Stimulated activated CD8-positive, alpha-beta memory T cell treated with anti-CD3 and anti-CD28 coated beads, Interleukin-7, amount 100 ng/mL, for 24 hours (primary cell): ENCODE measurements around the gene PI4KA.
"Not testable (repeated sequence)": the region's sequence is repeated elsewhere in the genome, so short reads cannot be mapped to it uniquely, and the experiment has no call there.

Experiments
- DNase-seq: peaks from one replicate; pipeline ENCODE4 v3.0.0-alpha.2; 2020; ENCODE audit warnings: low read depth

Gene PI4KA

DNA sequence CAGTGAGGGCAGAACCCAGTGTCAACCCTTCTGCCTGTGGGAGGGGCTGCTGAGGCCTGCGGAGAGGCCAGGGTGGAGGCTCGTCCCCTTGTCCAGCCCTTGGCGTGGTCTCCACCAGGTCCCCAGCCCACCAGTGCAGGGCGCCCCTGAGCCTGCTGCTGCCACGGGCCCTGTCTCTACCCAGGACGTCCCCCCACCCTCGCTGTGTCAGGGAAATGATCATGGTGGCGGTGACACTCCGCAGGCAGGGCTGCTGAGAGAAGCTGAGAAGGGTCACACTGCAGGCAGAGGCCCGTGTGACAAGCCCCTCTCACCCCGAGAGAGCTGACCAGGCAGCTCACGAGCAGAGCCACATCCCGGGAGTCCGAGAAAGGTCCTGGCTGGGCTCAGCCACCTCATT is 164.4 kb downstream of the PI4KA start:
- not testable (repeated sequence) for DNase-seq

DNA sequence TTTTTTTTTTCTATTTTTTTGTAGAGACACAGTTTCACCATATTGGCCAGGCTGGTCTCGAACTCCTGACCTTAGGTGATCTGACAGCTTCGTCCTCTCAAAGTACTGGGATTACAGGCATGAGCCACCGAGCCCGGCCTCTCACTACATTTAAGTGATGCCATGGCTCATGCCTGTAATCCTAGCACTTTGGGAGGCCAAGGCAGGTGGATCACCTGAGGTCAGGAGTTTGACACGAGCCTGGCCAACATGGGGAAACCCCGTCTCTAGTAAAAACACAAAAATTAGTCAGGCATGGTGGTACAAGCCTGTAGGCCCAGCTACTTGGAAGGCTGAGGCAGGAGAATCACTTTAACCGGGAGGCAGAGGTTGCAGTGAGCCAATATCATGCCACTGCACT is 165.7 kb downstream of the PI4KA start:
- not testable (repeated sequence) for DNase-seq

DNA sequence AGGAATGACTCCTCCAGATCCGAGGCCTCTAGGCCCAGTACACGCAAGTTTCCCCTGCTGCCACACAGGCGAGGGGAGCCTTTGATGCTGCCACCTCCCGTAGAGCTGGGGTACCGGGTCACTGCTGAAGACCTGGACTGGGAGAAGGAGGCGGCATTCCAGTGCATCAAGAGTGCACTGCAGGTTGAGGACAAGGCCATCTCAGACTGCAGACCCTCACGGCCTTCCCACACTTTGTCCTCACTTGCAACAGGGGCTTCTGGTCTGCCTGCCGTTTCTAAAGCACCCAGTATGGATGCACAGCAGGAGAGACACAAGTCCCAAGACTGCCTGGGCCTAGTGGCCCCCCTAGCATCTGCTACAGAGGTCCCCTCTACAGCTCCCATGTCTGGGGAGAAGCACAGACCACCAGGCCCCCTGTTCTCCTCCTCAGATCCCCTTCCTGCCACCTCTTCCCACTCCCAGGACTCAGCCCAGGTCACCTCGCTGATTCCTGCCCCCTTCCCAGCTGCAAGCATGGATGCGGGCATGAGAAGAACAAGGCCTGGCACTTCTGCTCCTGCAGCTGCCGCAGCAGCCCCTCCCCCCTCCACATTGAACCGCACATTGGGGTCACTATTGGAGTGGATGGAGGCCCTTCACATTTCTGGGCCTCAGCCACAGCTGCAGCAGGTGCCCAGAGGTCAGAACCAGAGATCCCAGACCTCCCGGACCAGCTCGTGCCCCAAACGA is 167.9 kb downstream of the PI4KA start:
- DNase-seq, result not testable (repeated sequence)

DNA sequence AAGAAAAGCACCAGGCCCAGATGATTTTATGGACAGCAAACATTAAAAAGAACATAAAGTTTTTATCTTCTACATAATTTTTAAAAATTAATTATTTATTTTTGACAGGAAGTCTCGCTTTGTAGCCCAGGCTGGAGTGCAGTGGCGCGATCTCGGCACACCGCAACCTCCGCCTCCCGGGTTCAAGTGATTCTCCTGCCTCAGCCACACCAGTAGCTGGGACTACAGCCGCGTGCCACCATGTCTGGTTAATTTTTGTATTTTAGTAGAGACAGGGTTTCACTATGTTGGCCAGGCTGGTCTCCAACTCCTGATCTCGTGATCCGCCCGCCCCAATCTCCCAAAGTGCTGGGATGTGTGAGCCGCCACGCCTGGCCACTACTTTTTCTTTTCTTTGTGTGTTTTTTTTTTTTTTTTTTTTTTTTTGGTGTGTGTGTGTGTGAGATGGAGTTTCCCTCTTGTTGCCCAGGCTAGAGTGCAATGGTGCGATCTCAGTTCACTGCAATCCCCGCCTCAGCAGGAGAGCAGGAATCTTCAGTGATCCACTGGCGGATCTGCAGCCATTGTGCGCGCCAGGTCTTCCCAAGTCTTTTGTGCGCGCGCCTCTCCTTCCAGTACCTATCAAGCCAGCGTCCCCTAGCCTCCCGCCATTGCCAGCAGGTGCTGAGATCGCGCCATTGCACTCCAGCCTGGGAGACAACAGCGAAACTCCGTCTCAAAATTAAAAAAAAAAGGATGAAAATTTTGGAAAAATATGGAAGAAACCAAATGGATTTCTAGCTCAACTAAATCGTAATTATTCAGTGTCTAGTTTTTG is 171.0 kb downstream of the PI4KA start:
- DNase-seq, result not testable (repeated sequence)

DNA sequence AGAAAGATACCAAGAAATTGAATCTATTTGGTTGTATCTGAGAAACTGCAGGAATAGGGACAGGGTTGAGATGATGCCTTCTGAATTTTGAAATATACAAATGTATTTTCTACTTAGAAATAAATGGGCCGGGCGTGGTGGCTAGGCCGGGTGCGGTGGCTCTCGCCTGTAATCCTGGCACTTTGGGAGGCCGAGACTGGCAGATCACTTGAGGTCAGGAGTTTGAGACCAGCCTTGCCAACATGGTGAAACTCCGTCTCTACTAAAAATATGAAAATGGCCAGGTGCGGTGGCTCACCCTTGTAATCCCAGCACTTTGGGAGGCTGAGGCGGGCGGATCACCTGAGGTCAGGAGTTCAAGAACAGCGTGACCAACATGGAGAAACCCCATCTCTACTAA is 172.8 kb downstream of the PI4KA start:
- DNase-seq, result not testable (repeated sequence)

DNA sequence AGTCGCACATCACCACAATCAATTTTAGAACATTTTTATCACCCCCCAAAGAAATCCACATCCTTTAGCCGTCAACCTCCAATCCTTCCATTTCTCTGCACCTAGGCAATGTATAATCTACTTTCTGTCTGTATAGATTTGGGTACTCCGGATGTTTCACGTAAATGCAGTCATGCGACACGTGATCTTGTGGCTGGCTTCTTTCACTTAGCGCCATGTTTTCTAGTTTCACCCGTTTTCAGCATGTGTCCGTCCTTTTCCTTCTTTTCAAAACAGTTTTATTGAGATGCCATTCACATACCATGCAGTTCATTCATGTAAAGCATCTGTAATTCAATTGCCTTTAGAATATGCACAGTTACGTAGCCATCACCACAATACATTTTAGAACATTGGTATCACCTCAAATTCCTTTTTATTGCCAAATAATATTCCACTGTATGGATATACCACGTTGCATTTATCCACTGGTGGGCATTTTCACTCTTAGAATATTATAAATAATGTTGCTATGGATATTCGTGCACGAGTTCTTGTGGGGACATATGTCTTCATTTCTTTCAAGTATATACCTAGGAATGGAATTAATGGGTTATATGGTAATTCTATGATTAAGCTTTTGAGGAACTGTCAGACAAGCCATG is 179.7 kb downstream of the PI4KA start:
- DNase-seq, result not testable (repeated sequence)

DNA sequence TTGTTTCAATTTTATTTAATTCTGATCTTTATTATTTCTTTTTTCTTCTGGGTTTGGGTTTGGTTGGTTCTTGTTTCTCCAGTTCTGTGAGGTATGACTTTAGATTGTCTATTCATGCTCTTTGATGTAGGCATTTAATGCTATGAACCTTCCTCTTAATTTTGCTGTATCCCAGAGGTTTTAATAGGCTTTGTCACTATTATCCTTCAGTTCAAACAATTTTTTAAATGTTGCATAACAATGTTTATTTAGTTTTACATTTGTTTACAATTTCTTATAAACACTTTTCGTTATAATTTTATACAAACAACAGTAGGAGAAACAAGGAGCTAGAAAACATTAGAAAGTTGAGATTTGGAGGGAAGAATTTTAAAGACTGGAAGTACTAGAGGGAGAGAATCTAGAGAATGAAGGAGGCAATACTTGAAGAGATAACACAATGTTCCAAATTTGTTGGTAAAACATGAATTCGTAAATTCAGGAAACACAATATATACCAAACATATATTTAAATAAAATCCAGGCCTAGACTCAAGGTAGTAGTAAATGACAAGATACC is 180.8 kb downstream of the PI4KA start:
- no peak for DNase-seq

DNA sequence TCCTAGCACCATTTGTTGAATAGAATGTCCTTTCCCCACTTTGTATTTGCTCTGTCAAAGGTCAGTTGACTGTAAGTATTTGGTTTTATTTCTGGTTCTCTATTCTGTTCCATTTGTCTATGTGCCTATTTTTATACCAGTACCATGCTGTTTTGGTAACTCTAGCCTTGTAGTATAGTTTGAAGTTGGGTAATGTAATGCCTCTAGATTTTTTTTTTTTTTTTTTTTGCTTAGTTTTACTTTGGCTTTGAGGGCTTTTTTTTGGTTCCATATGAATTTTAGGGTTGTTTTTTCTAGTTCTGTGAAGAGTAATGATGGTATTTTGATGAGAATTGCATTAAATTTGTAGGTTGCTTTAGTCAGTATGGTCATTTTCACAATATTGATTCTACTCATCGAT is 183.0 kb downstream of the PI4KA start:
- not testable (repeated sequence) for DNase-seq

DNA sequence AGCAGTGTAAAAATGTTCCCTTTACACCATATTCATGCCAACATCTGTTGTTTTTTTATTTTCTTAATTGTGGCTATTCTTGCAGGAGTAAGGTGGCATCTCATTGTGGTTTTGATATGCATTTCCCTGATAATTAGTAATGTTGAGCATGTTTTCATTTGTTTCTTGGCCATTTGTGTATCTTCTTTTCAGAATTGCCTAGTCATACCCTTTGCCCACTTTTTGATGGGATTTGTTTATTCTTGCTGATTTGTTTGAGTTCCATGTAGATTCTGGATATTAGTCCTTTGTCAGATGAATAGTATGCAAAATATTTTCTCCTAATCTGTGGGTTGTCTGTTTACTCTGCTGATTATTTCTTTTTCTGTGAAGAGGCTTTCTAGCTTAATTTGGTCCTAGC is 183.6 kb downstream of the PI4KA start:
- DNase-seq, result no peak

DNA sequence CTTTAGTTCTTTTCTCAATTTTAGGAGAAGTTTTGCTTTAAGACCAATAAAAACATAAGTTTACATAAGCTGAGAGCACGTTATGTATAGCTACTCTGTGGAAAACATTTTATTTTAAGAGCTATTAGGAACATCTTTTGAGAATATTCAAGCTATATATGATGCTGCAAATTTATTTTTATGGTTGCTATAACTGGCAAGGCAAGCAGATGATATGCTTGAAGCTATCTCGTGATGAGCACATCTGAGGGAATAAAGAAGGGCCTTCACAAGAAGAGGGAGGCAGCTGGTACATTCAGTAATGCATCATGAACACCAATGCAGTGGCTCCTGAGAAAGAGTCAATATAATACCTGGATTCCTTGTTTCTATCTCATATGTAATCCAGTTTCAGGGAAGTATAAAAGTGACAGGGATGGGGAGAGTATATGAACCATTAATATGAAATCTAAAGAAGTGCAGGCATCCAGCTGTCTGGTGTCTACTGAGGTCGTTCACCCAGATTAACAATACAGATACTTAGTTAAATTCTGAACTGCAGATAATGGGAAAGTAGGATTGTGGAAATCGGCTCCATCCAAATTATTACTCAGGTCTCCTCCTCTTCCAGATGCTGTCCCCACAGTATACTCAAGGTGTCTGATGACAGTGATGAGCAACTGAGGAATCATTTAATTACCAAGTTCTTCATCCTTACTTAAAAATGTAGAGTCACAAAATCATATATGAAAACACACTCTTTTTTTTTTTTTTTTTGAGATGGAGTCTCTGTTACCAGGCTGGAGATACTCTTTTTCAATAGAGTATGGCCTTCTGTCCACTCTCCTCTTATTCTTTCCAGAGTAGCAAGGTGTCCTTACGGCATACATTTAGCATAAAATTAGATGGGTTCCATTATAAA is 185.1 kb downstream of the PI4KA start:
- DNase-seq, result no peak

DNA sequence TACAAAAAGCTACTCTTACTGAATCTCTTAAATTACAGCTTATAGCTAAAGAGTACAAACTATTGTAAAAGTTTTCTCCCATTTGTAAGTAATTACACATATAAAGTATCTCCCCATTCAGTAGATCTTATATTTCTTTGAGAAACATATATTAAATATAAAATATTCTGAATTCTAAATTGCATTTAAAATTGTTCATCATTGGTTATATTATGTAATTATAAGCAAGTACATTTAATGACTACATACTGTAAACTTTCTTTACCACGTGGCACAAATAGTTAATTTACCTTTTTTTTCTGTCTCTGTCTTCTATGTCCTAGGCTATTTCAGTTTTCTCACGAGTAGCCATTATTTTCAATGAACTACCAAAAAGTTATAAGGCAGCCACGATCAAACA is 185.9 kb downstream of the PI4KA start:
- DNase-seq, result no peak

DNA sequence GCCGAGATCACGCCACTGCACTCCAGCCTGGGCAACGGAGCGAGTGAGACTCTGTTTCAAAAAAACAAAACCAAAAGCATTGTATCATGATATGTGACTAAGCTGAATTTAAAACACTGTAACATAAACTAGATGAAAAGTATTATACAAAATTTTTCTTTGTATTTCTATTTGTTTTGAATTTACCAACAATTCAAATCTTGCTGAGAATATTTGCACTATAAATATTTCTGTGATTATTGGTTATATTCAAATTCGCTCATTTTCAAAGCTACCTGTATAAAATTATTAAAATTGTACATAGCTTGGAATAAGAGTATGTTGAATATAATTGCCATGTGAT is 186.6 kb downstream of the PI4KA start:
- DNase-seq, result no peak

DNA sequence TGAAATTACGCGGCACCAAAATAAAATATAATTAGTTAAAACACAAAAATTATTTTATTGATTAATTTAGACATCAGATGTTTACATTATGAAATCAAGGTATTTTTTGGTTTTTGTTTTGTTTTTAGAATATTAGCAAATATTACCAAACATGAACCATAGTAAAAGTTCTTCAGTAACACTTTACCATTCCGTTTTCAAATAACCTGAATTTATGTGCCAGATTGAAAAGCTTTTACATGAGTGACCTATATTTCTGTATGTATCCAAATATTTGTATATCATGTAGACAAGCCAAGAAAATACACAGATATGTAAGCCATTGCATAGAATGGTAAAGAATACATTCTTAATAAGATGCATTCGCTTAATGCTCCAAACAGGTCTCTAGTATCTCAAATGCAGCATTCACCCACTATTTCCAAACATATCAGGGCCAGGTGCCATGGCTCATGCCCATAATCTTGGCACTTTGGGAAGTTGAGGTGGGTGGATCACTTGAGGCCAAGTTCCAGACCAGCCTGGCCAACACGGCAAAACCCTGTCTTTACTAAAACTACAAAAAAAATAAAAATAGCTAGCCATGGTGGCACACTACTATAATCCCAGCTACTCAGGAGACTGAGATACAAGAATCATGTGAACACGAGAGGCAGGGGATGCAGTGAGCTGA is 187.1 kb downstream of the PI4KA start:
- no peak for DNase-seq

DNA sequence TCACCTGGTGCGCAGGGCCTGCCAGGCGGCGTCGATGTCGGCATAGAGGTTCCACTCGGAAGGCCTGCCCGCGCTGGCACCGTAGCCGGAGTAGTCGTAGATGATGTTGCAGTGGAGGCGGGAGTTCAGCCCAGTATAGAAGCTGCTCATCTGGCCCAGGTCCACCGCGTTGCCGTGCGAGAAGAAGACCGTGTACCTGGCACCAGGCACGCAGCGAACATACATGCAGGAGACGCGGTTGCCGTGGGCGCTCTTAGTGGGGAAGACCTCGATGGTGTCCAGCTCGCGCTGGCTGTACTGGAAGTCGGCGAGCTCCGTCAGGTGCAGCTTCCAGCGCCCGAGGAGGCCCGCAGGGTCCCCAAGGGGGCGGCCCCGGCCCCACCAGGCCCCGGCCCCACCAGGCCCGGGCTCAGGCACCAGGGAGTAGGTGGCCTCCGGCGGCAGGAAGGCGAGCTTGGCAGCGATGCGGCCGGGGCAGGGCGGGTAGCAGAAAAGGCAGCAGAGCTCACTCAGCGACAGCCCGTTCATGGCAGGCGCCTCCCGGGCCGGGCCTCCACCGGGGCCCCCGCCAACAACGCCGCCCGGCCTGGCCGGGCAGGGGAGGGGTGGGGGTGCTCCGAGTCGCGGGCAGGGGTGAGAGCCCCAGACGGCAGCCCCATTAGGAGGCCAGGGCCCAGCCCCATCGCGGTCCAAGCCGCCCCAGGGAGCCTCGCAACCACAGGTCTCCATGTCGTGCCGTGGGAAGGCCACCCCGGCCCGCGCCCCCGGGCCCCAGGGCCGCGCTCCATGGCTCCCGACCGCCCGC is 188.0 kb downstream of the PI4KA start:
- not testable (repeated sequence) for DNase-seq

DNA sequence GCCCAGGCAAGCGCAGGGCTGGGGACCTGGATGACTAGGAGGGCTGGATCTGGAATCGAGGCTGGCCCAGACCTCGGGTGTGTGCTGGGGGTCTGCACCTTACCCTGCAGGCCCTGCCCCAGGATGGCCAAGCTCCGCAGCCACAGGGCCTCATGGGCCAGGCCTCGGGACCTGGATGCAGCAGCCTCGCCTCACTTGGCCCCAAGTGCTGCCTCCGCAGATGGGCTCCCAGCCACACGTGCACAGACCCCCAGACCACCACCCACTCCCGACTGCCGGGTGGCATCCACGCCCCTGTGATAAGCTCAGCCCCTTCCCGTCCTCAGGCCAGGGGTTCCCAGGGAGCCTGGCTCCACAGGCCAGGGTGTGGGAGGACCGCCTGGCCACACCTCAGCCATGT is 188.7 kb downstream of the PI4KA start:
- DNase-seq, result not testable (repeated sequence)

DNA sequence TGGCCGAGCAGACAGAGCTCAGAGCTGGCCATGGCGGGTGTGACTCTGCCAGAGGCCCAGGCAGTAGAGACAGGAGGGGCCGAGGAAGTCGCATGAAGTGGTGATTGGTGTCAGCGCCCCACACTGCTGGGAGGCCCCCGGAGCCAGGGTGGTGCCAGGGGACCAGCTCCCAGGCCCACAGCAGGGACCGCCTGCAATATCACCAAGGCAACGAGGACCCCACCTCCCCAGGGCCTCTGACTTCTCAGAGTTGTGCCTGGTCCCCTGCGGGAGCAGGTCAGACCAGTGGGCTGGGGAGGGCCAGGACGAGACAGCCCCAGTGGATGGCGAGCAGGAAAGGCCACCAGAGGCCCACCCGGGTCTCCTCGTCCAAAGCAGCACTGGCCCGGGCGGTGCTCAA is 189.1 kb downstream of the PI4KA start:
- DNase-seq, result not testable (repeated sequence)

DNA sequence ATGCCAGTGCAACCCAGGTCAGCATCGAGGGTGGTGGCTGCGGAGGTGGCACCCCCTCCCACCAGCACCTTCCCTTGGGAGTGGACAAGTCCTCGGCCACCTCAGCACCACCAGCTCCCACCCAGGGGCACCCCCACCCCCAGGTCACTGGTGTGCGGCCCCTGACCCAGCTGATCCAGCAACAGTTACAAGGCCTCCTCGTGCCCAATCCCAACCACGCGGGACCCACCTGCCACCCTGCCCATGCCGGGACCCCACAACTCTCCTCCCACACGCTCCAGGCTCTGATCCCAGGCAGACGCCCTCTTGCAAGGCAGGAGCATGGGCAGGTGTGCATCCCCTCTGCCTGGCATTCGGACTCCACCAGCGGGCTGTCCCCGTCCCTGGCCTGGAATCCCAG is 189.8 kb downstream of the PI4KA start:
- not testable (repeated sequence) for DNase-seq

DNA sequence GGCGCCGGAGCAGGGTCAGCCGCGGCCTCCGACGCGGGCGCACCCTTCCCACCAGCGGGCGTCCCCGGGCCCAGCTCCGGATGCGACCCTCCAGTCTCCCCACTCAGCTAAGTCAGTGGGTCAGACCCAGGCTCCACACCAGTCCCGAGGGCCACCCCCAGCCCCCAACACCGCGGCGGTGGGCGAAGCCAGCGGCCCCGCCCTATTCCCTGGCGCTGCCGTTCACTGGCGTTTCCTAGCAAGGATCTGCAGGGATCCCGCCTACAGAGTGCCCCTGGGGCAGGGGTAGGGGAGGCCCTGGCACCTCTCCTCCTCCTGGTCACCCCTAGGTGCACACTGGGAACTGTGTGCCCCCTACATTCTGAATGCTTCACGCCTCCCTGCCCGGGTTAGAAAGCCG is 190.4 kb downstream of the PI4KA start:
- DNase-seq, result not testable (repeated sequence)

DNA sequence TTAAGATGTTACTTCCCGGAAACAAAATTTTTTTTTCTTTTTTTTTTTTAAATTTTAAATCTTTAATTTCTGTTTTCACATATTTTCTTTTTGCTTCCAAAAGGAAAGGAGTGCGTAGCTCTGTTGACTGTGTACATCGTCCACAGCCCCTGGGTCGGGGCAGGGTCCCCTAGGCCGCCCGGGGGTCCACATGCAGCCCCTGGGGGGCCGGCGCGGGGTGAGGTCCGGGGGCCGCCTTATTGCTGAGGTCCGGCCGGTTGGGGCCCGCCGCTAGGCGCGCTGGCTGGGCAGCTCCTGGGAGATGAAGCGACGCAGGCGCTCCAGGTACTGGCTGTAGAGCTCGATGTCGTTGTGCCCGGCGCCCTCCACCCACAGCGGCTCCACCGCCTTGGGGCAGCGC is 191.1 kb downstream of the PI4KA start:
- DNase-seq, result not testable (repeated sequence)

DNA sequence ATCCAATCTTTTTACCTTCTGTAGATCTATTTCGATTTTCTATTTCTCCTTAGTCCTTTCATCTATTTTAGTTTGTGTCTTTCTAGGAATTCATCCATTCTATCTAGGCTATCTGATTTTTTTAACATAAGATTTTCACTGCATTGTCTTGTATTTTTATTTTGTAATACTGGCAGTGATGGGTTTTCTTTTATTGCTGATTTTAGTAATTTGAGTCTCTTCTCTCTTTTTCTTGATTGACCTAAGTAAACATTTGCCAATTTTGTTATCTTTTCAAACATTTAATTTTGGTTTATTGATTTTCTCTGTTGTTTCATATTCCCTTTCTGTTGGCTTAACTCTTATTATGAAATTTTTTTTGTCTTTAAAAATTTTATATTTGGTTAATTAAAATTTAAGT is 192.1 kb downstream of the PI4KA start:
- DNase-seq, result no peak
